GM18519 (cell line): ENCODE measurements around the gene DDC.
"Not testable (repeated sequence)": the region's sequence is repeated elsewhere in the genome, so short reads cannot be mapped to it uniquely, and the experiment has no call there.

Experiments used
- ATAC-seq: cut with Tn5 transposase; IDR thresholded peaks from one replicate; pipeline ENCODE4 v1.9.1; 2021; ENCODE audit warnings: mild to moderate bottlenecking, moderate library complexity; ENCODE audit not compliant: unreplicated experiment, low FRiP score

DDC gene

GRCh38 chr7:50529093-50529862 lies 35.9 kb downstream of the DDC start:
- no peak for ATAC-seq

- no peak for ATAC-seq
Measured at GRCh38 chr7:50528266-50529092, 36.7 kb downstream of the DDC start.

- not testable (repeated sequence) for ATAC-seq
Measured at GRCh38 chr7:50519350-50519749, 45.9 kb downstream of the DDC start.

- no peak for ATAC-seq
Measured at GRCh38 chr7:50513166-50513871, 51.9 kb downstream of the DDC start.

- ATAC-seq: no peak
Measured at GRCh38 chr7:50512384-50512783, 52.8 kb downstream of the DDC start.

- no peak for ATAC-seq
Measured at GRCh38 chr7:50509459-50509858, 55.7 kb downstream of the DDC start.

- ATAC-seq: no peak
Measured at GRCh38 chr7:50508471-50508943, 56.7 kb downstream of the DDC start.

GRCh38 chr7:50507898-50508470 lies 57.2 kb downstream of the DDC start:
- ATAC-seq: no peak

- ATAC-seq: no peak
Measured at GRCh38 chr7:50505553-50506210, 59.5 kb downstream of the DDC start.

GRCh38 chr7:50504646-50505546 lies 60.3 kb downstream of the DDC start:
- ATAC-seq: no peak

GRCh38 chr7:50502947-50503346 lies 62.3 kb downstream of the DDC start:
- ATAC-seq: no peak

GRCh38 chr7:50502001-50502684 lies 63.1 kb downstream of the DDC start:
- ATAC-seq: no peak

- ATAC-seq: no peak
Measured at GRCh38 chr7:50499092-50499491, 66.1 kb downstream of the DDC start.

GRCh38 chr7:50497968-50498367 lies 67.2 kb downstream of the DDC start:
- ATAC-seq: no peak

- ATAC-seq: no peak
Measured at GRCh38 chr7:50497068-50497642, 68.0 kb downstream of the DDC start.

GRCh38 chr7:50496569-50496968 lies 68.6 kb downstream of the DDC start:
- ATAC-seq: no peak

GRCh38 chr7:50495746-50496145 lies 69.5 kb downstream of the DDC start:
- ATAC-seq: no peak
